Loucy (cell line): ENCODE data around the gene LYRM9.

Experiments used
- CTCF ChIP-seq: fragments of 200-600 bp; sonication (generic); conservative IDR thresholded peaks from 2 replicates; pipeline ENCODE4 v1.5.1; 2014; ENCODE audit warnings: mild to moderate bottlenecking, antibody characterized with exemption, low read length
- EZH2phosphoT487 ChIP-seq: fragments of 200-600 bp; IDR thresholded peaks from 2 replicates; pipeline ENCODE4 v1.6.1; 2018; ENCODE audit warnings: antibody characterized with exemption, mild to moderate bottlenecking, moderate library complexity, borderline replicate concordance

- no peak for TF ChIP-seq CTCF
- TF ChIP-seq EZH2phosphoT487 = no peak
Observed at GRCh38 chr17:27858621-27859305, 34.4 kb downstream of the LYRM9 start.
